HL-60 (cell line): Measurements from ENCODE around the gene TP73.

Experiments
- GABPA ChIP-seq: IDR thresholded peaks from 2 replicates; pipeline ENCODE4 v1.6.1; 2012; ENCODE audit warnings: low read depth
- POLR2AphosphoS5 ChIP-seq: IDR thresholded peaks from 2 replicates; pipeline ENCODE4 v1.6.1; 2012; ENCODE audit warnings: low read depth
- REST ChIP-seq: IDR thresholded peaks from 2 replicates; pipeline ENCODE4 v1.6.1; 2012; ENCODE audit warnings: low read depth; ENCODE audit not compliant: insufficient replicate concordance
- TF ChIP-seq, protein P1 (sequence below): IDR thresholded peaks from one replicate; pipeline ENCODE4 v1.5.1; 2011; ENCODE audit warnings: low read length, control low read depth, inconsistent platforms; ENCODE audit not compliant: insufficient read depth

DNA sequence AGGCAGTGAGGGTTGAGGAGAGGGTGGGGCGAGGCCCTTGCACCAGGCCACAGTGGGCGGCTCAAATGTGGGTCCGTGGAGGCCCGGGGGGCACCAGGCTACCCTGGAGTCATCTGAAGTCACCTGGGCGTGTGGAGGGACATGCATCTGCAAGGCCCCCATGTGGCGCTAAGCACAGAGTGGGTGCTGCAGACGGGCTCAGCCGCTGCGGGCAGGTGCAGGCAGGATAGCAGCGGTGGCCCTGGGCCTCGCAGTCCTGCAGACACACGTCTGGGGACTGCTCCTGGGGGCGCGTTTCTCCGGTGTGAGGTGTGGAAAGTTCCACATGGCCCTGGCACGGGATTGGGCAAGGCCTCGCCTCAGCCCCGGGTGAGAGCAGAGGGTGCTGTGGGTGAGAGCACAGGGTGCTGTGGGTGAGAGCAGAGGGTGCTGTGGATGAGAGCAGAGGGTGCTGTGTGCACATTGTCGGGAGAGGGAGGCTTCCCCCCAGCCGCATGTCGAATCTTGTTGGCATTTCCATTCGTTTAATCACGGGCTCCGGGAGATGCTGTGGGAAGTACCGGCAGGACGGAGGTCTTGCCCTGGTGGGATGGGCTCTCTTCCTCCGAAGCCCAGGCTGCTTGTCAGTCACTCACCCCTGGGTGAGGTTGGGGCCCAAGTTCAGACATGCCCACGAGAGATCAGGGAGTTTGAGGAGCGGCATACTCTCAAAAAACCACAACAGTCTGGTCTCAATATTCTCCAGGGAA, 46.5 kb downstream of the TP73 start:
- TF ChIP-seq GABPA (no peak), POLR2AphosphoS5 (no peak), REST (no peak)
- TF ChIP-seq, protein P1, sequence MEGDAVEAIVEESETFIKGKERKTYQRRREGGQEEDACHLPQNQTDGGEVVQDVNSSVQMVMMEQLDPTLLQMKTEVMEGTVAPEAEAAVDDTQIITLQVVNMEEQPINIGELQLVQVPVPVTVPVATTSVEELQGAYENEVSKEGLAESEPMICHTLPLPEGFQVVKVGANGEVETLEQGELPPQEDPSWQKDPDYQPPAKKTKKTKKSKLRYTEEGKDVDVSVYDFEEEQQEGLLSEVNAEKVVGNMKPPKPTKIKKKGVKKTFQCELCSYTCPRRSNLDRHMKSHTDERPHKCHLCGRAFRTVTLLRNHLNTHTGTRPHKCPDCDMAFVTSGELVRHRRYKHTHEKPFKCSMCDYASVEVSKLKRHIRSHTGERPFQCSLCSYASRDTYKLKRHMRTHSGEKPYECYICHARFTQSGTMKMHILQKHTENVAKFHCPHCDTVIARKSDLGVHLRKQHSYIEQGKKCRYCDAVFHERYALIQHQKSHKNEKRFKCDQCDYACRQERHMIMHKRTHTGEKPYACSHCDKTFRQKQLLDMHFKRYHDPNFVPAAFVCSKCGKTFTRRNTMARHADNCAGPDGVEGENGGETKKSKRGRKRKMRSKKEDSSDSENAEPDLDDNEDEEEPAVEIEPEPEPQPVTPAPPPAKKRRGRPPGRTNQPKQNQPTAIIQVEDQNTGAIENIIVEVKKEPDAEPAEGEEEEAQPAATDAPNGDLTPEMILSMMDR: no peak
